Measurements from ENCODE around the gene GPRC5B.

Gene GPRC5B, protein sequence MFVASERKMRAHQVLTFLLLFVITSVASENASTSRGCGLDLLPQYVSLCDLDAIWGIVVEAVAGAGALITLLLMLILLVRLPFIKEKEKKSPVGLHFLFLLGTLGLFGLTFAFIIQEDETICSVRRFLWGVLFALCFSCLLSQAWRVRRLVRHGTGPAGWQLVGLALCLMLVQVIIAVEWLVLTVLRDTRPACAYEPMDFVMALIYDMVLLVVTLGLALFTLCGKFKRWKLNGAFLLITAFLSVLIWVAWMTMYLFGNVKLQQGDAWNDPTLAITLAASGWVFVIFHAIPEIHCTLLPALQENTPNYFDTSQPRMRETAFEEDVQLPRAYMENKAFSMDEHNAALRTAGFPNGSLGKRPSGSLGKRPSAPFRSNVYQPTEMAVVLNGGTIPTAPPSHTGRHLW

DNA sequence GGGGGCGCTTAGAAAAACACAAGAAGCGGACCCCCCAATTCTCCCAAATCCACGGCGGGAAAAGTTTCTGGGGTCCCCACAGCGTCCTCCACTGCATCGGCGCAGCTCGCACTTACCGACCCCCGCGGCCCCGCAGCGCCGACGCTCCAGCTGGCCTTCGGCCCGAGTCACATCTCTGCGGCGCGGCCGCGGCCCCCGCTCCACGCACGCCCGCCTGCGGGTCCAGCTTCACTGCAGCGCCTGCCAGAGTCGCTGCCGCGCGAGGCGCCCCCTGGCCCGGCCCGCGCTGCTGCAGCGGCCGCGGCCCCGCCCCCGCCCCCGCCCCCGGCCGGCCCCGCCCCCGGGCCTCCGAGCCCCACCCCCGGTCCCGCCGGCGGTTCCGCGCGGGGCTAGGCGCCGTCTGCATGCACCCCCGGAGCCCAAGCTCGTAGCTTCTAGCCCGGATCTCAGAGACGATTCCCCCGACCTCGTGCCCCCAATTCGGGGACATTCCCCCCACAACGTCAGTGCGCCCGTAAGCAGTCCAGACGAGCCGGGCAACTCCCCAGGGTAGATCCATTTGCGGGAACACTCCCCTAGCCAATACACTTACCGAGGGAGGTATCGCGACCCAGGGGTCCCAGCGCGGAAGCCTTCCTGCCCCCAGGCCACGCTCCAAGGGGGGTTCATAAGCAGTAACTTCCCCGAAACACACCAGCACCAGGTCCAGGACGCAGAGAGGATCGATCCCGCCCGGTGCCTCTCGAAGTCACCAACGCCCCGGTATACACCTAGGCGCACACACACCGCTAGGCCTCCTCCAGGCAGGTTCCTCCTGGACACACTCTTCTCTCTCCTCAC lies at the start of gene GPRC5B:
GPRC5B (minus strand) TSS at position 238 of the 840 bp plus-strand sequence. CDS start 12,003 bp downstream, outside the sequence.
- no peak within 1 kb of the TSS for H3K27ac Mint-ChIP-seq
- H3K4me1 Mint-ChIP-seq (ENCODE audit: low read depth), result peaks cover 35% of the 10 kb centered on the region
- H3K36me3 Mint-ChIP-seq (ENCODE audit: low read depth), result no peaks in the 10 kb centered on the region
- peak within 1 kb of the TSS; percentile 71 for H3K4me3 Mint-ChIP-seq
- peaks cover 56% of the 10 kb centered on the region for H3K27me3 Mint-ChIP-seq
- H3K9me3 Mint-ChIP-seq, result no peaks in the 10 kb centered on the region
- intact Hi-C loops (cut with micrococcal nuclease), result loop anchor here (10.0 kb wide), 1 partner anchor 190 kb away; no protein-coding TSS in a partner anchor

DNA sequence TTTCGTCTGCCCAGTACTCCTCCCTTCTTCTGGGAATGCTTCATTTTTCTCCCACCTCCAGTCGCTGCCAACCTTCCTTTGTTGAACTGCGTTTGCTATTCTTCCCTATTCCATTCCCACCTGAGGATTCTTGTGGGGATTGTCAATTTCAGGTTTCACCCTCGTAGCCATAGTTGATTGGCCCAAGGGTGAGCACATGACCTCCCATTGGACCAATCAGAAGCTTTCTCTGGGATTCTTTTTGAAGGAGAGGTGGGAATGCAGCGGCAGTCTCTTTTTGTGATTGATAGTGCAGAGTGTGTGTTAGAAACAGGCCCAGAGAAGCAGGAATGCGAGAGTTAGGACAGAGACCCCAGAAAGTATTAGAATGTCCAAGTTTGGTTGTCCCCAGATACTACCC lies 49.1 kb upstream of the GPRC5B start:
- no peaks in the 10 kb centered on the region for H3K27me3 Mint-ChIP-seq
- no peaks in the 10 kb centered on the region for H3K4me1 Mint-ChIP-seq (ENCODE audit: low read depth)
- no peak overlapping the region for H3K27ac Mint-ChIP-seq
- H3K4me3 Mint-ChIP-seq, result no peak overlapping the region
- H3K9me3 Mint-ChIP-seq, result no peaks in the 10 kb centered on the region
- intact Hi-C loops (cut with micrococcal nuclease), result no loop called here
- no peaks in the 10 kb centered on the region for H3K36me3 Mint-ChIP-seq (ENCODE audit: low read depth)

DNA sequence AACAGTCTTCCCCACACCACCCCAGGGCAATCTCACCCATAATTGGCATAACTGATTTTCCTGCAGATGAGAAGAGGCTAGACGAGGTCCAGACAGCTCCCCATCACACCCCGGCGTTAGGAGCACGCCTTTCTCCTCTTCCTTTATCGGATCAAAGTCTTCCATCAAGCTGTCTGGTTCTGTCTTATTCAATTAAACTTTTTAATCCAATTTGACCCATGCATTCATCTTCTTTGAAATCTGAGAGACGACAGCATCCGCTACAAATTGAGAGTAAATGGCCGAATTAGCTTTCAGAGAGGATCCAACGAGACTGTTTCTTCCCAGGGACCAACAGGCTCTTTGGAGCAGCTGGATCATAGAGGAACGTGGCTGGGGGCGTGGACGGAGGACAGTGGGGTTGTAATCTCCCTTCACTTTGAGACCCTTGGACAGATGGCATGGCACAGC lies 44.4 kb upstream of the GPRC5B start:
- intact Hi-C loops (cut with micrococcal nuclease), result no loop called here
- no peak overlapping the region for H3K4me3 Mint-ChIP-seq
- H3K9me3 Mint-ChIP-seq, result no peaks in the 10 kb centered on the region
- no peaks in the 10 kb centered on the region for H3K4me1 Mint-ChIP-seq (ENCODE audit: low read depth)
- no peaks in the 10 kb centered on the region for H3K36me3 Mint-ChIP-seq (ENCODE audit: low read depth)
- H3K27me3 Mint-ChIP-seq, result peaks cover 4% of the 10 kb centered on the region
- H3K27ac Mint-ChIP-seq, result no peak overlapping the region

DNA sequence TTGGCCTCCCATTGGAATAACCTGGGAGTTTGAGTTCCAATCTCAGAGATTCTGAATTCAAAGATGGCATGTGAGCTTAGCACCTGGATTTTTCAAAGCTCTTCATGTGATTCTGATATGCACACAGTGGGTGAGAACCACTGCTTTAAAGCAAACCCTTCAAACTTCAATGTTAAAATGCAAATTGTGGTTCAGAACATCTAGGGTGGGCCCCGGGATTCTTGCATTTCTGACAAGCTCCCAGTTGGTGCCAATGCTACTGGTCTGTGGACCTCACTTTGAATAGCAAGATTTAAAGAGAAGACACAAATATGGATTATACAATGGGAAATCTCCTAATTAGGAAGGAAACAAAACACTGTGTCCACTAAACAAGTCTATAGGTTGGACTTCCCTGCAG lies 43.8 kb upstream of the GPRC5B start:
- no peaks in the 10 kb centered on the region for H3K36me3 Mint-ChIP-seq (ENCODE audit: low read depth)
- no peaks in the 10 kb centered on the region for H3K4me1 Mint-ChIP-seq (ENCODE audit: low read depth)
- H3K27ac Mint-ChIP-seq, result no peak overlapping the region
- H3K4me3 Mint-ChIP-seq, result no peak overlapping the region
- intact Hi-C loops (cut with micrococcal nuclease), result no loop called here
- H3K27me3 Mint-ChIP-seq, result peaks cover 4% of the 10 kb centered on the region
- no peaks in the 10 kb centered on the region for H3K9me3 Mint-ChIP-seq

DNA sequence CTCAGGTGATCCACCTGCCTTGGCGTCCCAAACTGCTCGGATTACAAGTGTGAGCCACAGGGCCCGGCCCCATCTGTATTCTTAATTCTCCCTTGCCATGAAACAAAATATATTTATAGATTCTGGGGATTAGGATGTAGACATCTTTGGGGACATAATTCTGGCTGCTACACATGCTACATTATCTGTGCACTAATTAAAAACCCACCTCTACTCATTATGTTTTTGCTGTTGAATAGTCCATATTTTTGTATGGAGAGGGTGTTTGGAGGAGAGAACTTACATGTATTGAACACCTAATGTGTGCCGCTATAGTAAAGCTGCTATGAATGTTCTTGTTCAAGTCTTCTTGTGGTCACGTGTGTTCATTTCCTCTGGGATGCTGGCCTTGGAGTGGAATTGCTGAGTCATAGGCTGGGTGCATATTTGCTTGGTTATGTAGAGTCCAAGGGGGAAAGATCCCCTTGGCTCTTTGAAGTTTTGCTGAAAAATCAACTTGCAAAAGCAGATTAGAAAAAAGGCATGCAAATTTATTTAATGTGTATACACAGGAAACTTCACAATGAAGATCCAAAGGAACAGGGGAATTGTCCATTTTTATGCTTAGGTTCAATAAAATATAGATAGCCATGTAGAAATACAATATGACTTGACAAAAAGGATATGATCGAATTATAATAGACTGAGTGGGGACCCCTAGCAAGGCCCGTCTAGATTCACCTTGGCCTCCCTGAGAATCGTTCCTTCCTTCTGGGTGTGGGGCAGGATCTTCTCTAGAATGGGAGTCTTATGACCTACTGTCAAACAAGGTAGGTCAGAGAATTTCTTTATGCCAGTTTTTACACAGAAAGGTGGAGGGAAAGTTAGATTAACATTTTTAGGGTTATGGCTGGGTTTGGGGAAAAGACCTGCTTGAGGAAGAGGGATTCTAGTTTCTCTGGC lies 42.1 kb upstream of the GPRC5B start:
- Mint-ChIP-seq H3K4me3 (no peak overlapping the region), H3K27me3 (peaks cover 4% of the 10 kb centered on the region), H3K4me1 (ENCODE audit: low read depth) (no peaks in the 10 kb centered on the region), H3K9me3 (no peaks in the 10 kb centered on the region), H3K27ac (no peak overlapping the region), H3K36me3 (ENCODE audit: low read depth) (no peaks in the 10 kb centered on the region)
- intact Hi-C loops (cut with micrococcal nuclease), result no loop called here

DNA sequence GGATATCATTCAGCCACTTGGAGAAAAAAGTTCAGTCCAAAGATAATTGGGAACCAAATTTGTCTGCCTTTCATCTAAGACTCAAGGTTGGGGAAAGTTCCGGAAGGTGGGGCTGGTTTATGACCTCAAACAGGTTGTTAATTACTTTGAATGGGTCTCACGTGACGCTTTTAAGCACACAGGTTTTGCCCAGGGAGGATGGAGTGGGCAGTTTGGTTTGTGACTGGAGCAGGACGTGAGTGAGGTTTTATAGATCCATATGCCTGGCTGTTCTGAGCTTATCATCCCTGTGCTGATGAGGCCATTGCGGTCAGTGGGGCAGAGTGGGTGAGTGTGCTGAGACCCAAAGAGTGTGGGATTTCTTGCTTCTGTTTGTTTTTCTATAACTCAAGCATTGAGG lies 38.7 kb upstream of the GPRC5B start:
- Mint-ChIP-seq H3K27me3 (peaks cover 9% of the 10 kb centered on the region), H3K4me1 (ENCODE audit: low read depth) (no peaks in the 10 kb centered on the region), H3K27ac (no peak overlapping the region), H3K4me3 (no peak overlapping the region), H3K36me3 (ENCODE audit: low read depth) (no peaks in the 10 kb centered on the region), H3K9me3 (no peaks in the 10 kb centered on the region)
- intact Hi-C loops (cut with micrococcal nuclease), result no loop called here

DNA sequence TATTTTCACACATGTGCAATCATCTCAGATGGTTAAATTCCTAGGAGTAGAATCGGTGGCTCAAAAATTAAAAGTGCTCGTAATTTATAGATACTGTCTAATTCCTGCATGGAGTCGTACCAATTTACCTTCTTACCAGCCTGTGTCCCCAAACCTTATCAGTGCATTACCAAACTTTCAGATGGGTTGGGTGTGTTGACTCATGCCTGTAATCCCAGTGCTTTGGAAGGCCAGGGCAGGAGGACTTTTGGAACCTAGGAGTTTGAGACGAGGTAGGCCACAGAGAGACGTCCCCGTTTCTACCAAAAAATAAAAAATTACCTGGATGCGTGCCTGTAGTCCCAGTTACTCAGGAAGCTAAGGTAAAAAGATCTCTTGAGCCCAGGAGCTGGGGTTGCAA lies 34.5 kb upstream of the GPRC5B start:
- Mint-ChIP-seq H3K4me3 (no peak overlapping the region), H3K4me1 (ENCODE audit: low read depth) (no peaks in the 10 kb centered on the region), H3K27me3 (peaks cover 7% of the 10 kb centered on the region), H3K27ac (no peak overlapping the region), H3K36me3 (ENCODE audit: low read depth) (no peaks in the 10 kb centered on the region), H3K9me3 (no peaks in the 10 kb centered on the region)
- intact Hi-C loops (cut with micrococcal nuclease), result no loop called here

DNA sequence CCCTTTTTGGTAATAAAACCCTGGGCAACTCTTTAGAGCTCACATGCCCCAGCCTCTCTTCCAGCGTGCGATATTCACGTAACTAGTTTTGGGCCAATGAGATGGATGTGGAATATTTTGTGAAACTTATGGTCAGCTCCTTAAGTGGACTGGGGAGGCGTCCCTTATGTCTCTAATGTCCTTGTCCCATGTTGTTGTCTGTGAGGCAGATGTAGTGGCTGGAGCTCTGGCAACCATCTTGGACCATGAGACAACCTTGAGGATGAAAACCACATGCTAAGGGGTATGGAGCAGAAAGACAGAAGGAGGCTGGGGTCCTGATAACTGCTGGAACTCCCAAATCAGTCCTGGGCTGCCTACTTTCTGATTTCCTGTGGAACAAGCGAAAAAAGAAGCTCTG lies 31.4 kb upstream of the GPRC5B start:
- no peak overlapping the region for H3K4me3 Mint-ChIP-seq
- peaks cover 3% of the 10 kb centered on the region for H3K27me3 Mint-ChIP-seq
- H3K4me1 Mint-ChIP-seq (ENCODE audit: low read depth), result peaks cover 6% of the 10 kb centered on the region
- no peaks in the 10 kb centered on the region for H3K36me3 Mint-ChIP-seq (ENCODE audit: low read depth)
- no peak overlapping the region for H3K27ac Mint-ChIP-seq
- intact Hi-C loops (cut with micrococcal nuclease), result no loop called here
- H3K9me3 Mint-ChIP-seq, result no peaks in the 10 kb centered on the region

DNA sequence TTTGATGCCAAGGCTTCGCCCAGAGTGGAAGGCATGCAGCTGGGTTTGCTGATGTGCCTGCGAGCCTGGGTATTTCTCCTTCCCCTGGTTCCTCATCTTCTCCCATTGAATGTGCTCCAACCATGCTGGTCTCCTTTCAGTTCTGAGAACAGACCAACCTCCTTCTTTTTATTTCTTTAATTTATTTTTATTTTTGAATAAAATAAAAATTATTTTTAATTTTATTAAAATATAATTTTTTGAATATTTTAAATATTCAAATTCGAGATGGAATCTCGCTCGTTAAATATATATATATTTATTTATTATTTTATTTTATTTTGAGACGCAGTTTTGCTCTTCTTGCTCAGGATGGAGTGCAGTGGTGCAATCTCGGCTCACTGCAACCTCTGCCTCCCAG lies 30.2 kb upstream of the GPRC5B start:
- Mint-ChIP-seq H3K9me3 (no peaks in the 10 kb centered on the region), H3K4me1 (ENCODE audit: low read depth) (peaks cover 6% of the 10 kb centered on the region), H3K36me3 (ENCODE audit: low read depth) (no peaks in the 10 kb centered on the region), H3K27me3 (peaks cover 6% of the 10 kb centered on the region), H3K27ac (no peak overlapping the region), H3K4me3 (no peak overlapping the region)
- intact Hi-C loops (cut with micrococcal nuclease), result no loop called here

DNA sequence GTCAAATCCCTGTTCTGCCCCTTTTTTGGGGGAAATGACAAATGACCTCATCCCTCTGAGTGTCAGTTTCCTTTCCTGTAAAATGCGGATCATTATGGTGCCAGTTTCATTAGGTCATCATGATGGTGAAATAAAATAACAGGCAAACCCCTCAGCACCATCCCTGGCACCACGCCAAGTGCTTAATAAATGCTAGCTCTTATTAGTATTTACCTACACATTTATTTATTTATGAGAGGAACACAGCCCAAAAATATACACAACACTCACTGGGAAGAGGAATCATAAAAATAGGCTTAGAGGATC lies 28.6 kb upstream of the GPRC5B start:
- Mint-ChIP-seq H3K4me1 (ENCODE audit: low read depth) (peaks cover 6% of the 10 kb centered on the region), H3K27me3 (peaks cover 8% of the 10 kb centered on the region), H3K4me3 (no peak overlapping the region), H3K27ac (no peak overlapping the region), H3K36me3 (ENCODE audit: low read depth) (no peaks in the 10 kb centered on the region), H3K9me3 (no peaks in the 10 kb centered on the region)
- intact Hi-C loops (cut with micrococcal nuclease), result no loop called here

DNA sequence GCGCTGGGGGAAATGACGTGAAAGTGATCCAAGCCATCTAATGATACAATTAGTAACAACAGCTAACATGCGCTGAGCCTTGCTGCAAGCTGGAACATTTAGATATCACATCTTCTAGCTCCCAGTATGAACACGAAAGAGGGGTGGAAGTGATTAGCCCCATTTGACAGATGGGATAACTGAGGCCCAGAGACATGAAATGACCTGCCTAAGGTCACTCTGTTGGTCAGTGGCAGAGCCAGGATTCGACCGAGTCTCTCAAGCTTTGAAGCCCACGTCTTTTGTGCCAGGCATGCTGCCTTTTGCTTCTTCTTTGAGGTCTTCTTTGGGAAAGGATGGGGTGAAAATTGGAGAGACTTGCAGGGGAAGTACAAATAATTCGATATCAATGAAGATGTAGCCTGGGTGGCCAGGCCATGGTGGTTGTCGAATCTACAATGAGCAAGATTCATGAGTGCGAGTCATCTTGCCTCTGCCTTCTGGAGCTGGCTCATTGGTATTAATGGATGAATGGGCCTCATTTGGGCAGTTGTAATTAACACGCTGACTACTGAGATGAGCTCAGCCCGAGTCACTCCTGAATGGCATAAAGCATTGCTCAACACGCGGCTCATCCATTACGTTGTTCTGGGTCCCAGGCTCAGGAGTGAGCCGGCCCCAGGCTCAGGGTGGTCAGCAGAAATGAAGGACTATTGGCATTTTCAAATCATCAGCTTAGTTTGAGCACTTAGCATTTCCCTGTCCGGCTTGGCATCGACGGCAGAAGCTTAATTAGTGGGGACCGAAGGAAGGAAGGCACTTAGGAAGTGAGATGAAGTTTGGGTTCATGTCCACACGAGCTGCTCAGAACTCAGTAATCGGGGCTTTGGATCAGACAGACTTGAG lies 28.0 kb upstream of the GPRC5B start:
- Mint-ChIP-seq H3K9me3 (no peaks in the 10 kb centered on the region), H3K36me3 (ENCODE audit: low read depth) (no peaks in the 10 kb centered on the region), H3K27ac (no peak overlapping the region), H3K4me3 (no peak overlapping the region), H3K4me1 (ENCODE audit: low read depth) (peaks cover 6% of the 10 kb centered on the region), H3K27me3 (peaks cover 14% of the 10 kb centered on the region)
- intact Hi-C loops (cut with micrococcal nuclease), result no loop called here

DNA sequence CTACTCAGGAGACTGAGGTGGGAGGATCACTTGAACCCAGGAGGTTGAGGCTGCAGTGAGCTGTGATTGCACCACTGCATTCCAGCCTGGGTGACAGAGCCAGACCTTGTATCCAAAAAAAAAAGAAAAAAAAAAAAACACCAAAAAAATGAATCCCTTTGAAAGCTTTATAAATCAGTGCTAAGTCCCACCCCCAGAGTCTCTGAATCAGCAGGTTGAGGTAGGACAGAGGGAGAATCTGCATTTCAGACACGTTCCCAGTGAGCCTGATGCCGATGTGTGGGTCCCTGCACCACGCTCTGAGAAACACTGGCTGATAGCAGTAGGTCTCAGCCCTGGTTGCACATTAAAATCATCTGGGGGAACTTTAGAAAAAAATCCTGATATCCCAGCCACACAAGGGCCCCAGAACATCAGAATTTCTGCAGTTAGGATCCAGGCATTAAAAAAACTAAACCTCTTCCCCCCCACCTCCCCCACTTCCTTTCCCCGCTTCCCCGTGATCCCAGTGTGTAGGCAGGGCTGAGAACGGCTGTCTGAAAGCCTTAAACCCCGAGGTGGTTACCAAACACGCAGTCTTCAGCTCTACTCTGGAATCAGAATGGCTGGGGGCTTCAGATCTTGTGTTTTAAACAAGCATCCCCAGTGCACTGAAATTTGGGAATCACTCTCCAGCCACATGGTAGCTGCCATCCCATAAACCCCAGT lies 27.3 kb upstream of the GPRC5B start:
- Mint-ChIP-seq H3K9me3 (no peaks in the 10 kb centered on the region), H3K4me3 (no peak overlapping the region), H3K27ac (no peak overlapping the region), H3K27me3 (peaks cover 22% of the 10 kb centered on the region), H3K36me3 (ENCODE audit: low read depth) (no peaks in the 10 kb centered on the region), H3K4me1 (ENCODE audit: low read depth) (peaks cover 10% of the 10 kb centered on the region)
- intact Hi-C loops (cut with micrococcal nuclease), result no loop called here
